Fibroblast of villous mesenchyme (primary cell): ENCODE data around the gene CHRM1. TPM values are rescaled to one million over a fixed set of nuclear protein-coding genes. Genes with fewer than 3 reads are reported as not detected.

Experiments used
- DNase-seq: peaks from one replicate; pipeline ENCODE4 v3.0.0-alpha.2; 2010; ENCODE audit warnings: low read depth
- H3K4me3 ChIP-seq: 2 replicates; pipeline ENCODE4 v1.5.1; 2011; ENCODE audit warnings: low read depth, mild to moderate bottlenecking, low read length
- CTCF ChIP-seq: IDR thresholded peaks from 2 replicates; pipeline ENCODE4 v1.5.1; 2012; ENCODE audit warnings: low read depth, mild to moderate bottlenecking, low read length; ENCODE audit not compliant: insufficient read depth
- total RNA-seq: library from RNA; depleted of rRNA; stranded (reverse); fragments of >200 nt; gene quantifications from 2 replicates; pipeline ENCODE4 v1.2.3, GENCODE V29; 2012

Gene CHRM1
- total RNA-seq, 1 donor: not detected

GRCh38 chr11:62902932-62903331 is 18.2 kb downstream of the CHRM1 start:
- H3K4me3 ChIP-seq: no peak overlapping the region
- peak; percentile 61 for DNase-seq
- TF ChIP-seq CTCF: no peak

GRCh38 chr11:62898027-62898426 is 23.1 kb downstream of the CHRM1 start:
- TF ChIP-seq CTCF: no peak
- no peak overlapping the region for H3K4me3 ChIP-seq
- no peak for DNase-seq

- no peak for TF ChIP-seq CTCF
- no peak overlapping the region for H3K4me3 ChIP-seq
- no peak for DNase-seq
These were observed 23.9 kb downstream of the CHRM1 start for GRCh38 chr11:62897311-62897710.

- H3K4me3 ChIP-seq: no peak overlapping the region
- DNase-seq: no peak
- TF ChIP-seq CTCF: no peak
These were observed 25.1 kb downstream of the CHRM1 start for GRCh38 chr11:62896049-62896448.

GRCh38 chr11:62895501-62895900 is 25.7 kb downstream of the CHRM1 start:
- DNase-seq: no peak
- no peak overlapping the region for H3K4me3 ChIP-seq
- no peak for TF ChIP-seq CTCF

- H3K4me3 ChIP-seq: no peak overlapping the region
- TF ChIP-seq CTCF: no peak
- DNase-seq: no peak
These were observed 28.9 kb downstream of the CHRM1 start for GRCh38 chr11:62892077-62892922.
